Right atrium auricular region (tissue), 2 donors: ENCODE data around the gene CBX7. TPM values are rescaled to one million over a fixed set of nuclear protein-coding genes. Genes with fewer than 3 reads are reported as not detected.

Experiments used
- DNase-seq: peaks from one replicate; pipeline ENCODE4 v3.0.0-alpha.2; 2019; ENCODE audit warnings: low spot score
- H3K27ac ChIP-seq, 2 donors: fragments of 200-600 bp; sonication (generic); 1 replicate in 1 of 2; 2 replicates in 1 of 2; pipeline ENCODE4 v1.5.1; 2016 to 2019
- H3K27me3 ChIP-seq, 2 donors: fragments of 200-600 bp; sonication (generic); one replicate each; pipeline versions ENCODE4 v1.5.1 to v1.6.0; 2017 to 2019
- H3K36me3 ChIP-seq: fragments of 200-600 bp; sonication (generic); one replicate; pipeline ENCODE4 v1.5.1; 2016
- H3K4me1 ChIP-seq, 2 donors: fragments of 200-600 bp; sonication (generic); one replicate each; pipeline versions ENCODE4 v1.5.1 to v1.6.0; 2017 to 2019
- H3K4me3 ChIP-seq, 2 donors: fragments of 200-600 bp; sonication (generic); 1 replicate in 1 of 2; 2 replicates in 1 of 2; pipeline ENCODE4 v1.5.1; 2017 to 2019; ENCODE audit warnings: mild to moderate bottlenecking in 1 of 2, moderate library complexity in 1 of 2
- H3K9me3 ChIP-seq, 2 donors: fragments of 200-600 bp; sonication (generic); one replicate each; pipeline ENCODE4 v1.5.1; 2019
- total RNA-seq, 2 donors: library from RNA; depleted of rRNA; stranded (reverse); fragments of >200 nt; gene quantifications; one replicate each; pipeline ENCODE4 v1.1.0, GENCODE V29; 2016
- TF ChIP-seq, protein P1 (sequence below), 2 donors: fragments of 200-600 bp; sonication (generic); IDR thresholded peaks; one replicate each; pipeline ENCODE4 v1.5.1; 2019; ENCODE audit warnings: antibody characterized with exemption in 2 of 2

The CBX7 gene
- total RNA-seq, 2 donors from 2014 or later, result 62.0 to 111 TPM

- H3K27ac ChIP-seq, result peak overlapping the region; percentile 97
- H3K4me1 ChIP-seq, result peaks cover 0 to 80% of the 10 kb centered on the region in 2 donors
These were observed 6.0 kb downstream of the CBX7 start for GRCh38 chr22:39146256-39147101.

GRCh38 chr22:39144101-39144767, 8.2 kb downstream of the CBX7 start:
- peaks cover 0 to 58% of the 10 kb centered on the region in 2 donors for H3K4me1 ChIP-seq

More at GRCh38 chr22:39146256-39147101, 6.0 kb downstream of the CBX7 start:
- no peaks in the 10 kb centered on the region for H3K27me3 ChIP-seq
- peak overlapping the region; percentile 78 to 88 for H3K4me3 ChIP-seq
- no peaks in the 10 kb centered on the region for H3K36me3 ChIP-seq
- H3K9me3 ChIP-seq, result no peaks in the 10 kb centered on the region
- DNase-seq, result no peak
- TF ChIP-seq, protein P1, sequence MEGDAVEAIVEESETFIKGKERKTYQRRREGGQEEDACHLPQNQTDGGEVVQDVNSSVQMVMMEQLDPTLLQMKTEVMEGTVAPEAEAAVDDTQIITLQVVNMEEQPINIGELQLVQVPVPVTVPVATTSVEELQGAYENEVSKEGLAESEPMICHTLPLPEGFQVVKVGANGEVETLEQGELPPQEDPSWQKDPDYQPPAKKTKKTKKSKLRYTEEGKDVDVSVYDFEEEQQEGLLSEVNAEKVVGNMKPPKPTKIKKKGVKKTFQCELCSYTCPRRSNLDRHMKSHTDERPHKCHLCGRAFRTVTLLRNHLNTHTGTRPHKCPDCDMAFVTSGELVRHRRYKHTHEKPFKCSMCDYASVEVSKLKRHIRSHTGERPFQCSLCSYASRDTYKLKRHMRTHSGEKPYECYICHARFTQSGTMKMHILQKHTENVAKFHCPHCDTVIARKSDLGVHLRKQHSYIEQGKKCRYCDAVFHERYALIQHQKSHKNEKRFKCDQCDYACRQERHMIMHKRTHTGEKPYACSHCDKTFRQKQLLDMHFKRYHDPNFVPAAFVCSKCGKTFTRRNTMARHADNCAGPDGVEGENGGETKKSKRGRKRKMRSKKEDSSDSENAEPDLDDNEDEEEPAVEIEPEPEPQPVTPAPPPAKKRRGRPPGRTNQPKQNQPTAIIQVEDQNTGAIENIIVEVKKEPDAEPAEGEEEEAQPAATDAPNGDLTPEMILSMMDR (IDR thresholded peaks at IDR 0.05), result no peak

GRCh38 chr22:39142088-39142680, 10.3 kb downstream of the CBX7 start:
- no peak for DNase-seq
- Histone ChIP-seq H3K27ac (peak overlapping the region in 1 of 2 donors; percentile 42), H3K4me1 (peaks cover 0 to 38% of the 10 kb centered on the region in 2 donors), H3K27me3 (no peaks in the 10 kb centered on the region), H3K9me3 (no peaks in the 10 kb centered on the region), H3K4me3 (no peak overlapping the region), H3K36me3 (peaks cover 5% of the 10 kb centered on the region)
- TF ChIP-seq, protein P1 (IDR thresholded peaks at IDR 0.05), result no peak

More at GRCh38 chr22:39144101-39144767, 8.2 kb downstream of the CBX7 start:
- Histone ChIP-seq H3K9me3 (no peaks in the 10 kb centered on the region), H3K36me3 (no peaks in the 10 kb centered on the region), H3K27me3 (no peaks in the 10 kb centered on the region), H3K27ac (peak overlapping the region; percentile 97), H3K4me3 (peak overlapping the region; percentile 78 to 88)
- TF ChIP-seq, protein P1 (IDR thresholded peaks at IDR 0.05), result no peak
- DNase-seq, result no peak

DNA sequence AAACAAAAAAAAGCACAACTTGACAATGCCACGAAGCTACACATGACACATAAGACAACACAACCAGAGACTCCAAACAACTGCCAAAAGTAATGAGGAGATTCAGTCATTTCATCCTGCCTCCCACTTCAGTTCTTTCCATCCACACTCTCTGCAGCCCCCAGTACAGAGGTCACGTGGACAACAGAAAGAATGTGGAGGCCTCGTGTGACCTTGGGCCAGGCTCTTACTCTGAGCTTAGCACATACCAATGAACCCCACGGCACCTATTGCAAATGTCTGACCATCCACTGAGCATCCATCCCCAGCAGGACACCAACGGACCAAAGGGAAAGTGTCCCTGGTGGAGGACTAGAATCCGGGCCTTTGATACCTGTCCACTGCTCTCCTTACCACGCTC, 12.5 kb downstream of the CBX7 start:
- peaks cover 0 to 28% of the 10 kb centered on the region in 2 donors for H3K4me1 ChIP-seq

DNA sequence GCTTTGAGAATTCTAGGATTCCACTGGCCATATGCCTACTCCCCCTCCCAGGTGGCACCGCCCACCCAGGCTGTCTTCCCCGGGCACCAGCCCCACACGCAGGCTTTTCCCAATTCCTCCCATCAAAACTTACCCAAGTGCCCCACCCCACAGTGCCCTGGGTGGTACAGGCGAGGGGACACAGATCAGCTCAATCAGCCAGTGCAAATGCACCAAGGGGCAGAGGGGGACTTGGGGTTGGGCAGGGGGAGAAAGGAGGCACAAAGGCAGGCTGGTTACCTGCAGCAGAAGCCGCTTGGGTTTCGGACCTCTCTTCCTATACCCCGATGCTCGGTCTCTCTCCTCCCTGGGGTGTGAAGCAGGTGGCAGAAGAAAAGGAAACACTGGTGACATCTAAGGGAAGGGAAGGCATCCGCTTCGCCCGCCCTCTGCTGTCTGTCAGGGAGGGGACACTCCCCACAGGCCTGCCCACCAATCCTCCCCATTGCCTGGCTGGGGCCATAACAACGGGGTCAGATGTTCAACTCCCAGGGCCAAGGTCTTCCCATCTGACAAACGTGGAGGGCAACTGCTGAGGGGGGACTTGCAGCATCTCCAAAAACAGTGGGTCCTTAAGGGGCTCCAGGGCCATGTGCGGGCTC, 14.0 kb downstream of the CBX7 start:
- TF ChIP-seq, protein P1 (IDR thresholded peaks at IDR 0.05), result no peak
- no peak for DNase-seq
- peaks cover 20% of the 10 kb centered on the region for H3K36me3 ChIP-seq
- H3K4me1 ChIP-seq, result peaks cover 0 to 18% of the 10 kb centered on the region in 2 donors
- no peak overlapping the region for H3K4me3 ChIP-seq
- no peaks in the 10 kb centered on the region for H3K9me3 ChIP-seq
- no peaks in the 10 kb centered on the region for H3K27me3 ChIP-seq
- H3K27ac ChIP-seq, result no peak overlapping the region

More for the DNA sequence above, 12.5 kb downstream of the CBX7 start:
- no peak for DNase-seq
- no peak overlapping the region for H3K27ac ChIP-seq
- H3K9me3 ChIP-seq, result no peaks in the 10 kb centered on the region
- H3K36me3 ChIP-seq, result peaks cover 11% of the 10 kb centered on the region
- H3K4me3 ChIP-seq, result no peak overlapping the region
- TF ChIP-seq, protein P1 (IDR thresholded peaks at IDR 0.05), result no peak
- H3K27me3 ChIP-seq, result no peaks in the 10 kb centered on the region
